SH-SY5Y (cell line): ENCODE data around the gene NEK7.

Experiments used
- GATA2 ChIP-seq: IDR thresholded peaks from 2 replicates; pipeline ENCODE4 v1.6.1; 2011; ENCODE audit warnings: mild to moderate bottlenecking, low read depth, low read length
- GATA3 ChIP-seq: IDR thresholded peaks from 2 replicates; pipeline ENCODE4 v1.6.1; 2011; ENCODE audit warnings: low read depth, mild to moderate bottlenecking, low read length, moderate library complexity

DNA sequence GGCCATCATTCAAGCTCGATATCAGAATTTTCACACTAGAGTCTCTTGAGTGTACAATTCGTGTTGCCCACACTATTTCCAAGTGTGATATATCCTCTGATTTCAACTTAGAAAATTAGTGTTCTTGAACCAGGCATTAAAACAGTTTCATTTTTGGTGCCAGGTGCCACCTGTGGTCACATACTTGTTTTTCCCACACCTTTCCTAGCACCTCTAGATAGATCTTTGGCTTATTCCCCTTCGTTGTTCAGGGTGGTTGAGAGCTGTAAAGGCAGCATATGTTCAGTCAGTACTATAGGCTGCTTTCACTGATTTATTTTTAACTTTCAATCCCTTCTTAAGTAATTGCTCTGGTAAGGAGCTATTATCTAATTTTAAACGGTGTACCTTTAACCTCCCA is 131.1 kb downstream of the NEK7 start:
- TF ChIP-seq GATA3 (no peak), GATA2 (no peak)
